Lower lobe of right lung (tissue), 2 donors: ENCODE data around the gene STK33. TPM values are rescaled to one million over a fixed set of nuclear protein-coding genes. Genes with fewer than 3 reads are reported as not detected.

Experiments used
- ATAC-seq, 2 donors: fragments of 200-7000 bp; cut with Tn5 transposase; one replicate each; pipeline ENCODE4 v1.9.1; 2020 to 2022; ENCODE audit warnings: mild to moderate bottlenecking in 2 of 2, moderate library complexity in 2 of 2
- DNase-seq: peaks from one replicate; pipeline ENCODE4 v3.0.0-alpha.2; 2020
- H3K27ac ChIP-seq: fragments of 200-600 bp; one replicate; pipeline ENCODE4 v1.8.0; 2022
- H3K27me3 ChIP-seq: fragments of 200-600 bp; one replicate; pipeline ENCODE4 v1.8.0; 2022; ENCODE audit warnings: low read depth
- H3K36me3 ChIP-seq: fragments of 200-600 bp; one replicate; pipeline ENCODE4 v1.8.0; 2022; ENCODE audit warnings: mild to moderate bottlenecking
- H3K4me1 ChIP-seq: fragments of 200-600 bp; one replicate; pipeline ENCODE4 v1.8.0; 2022
- H3K4me3 ChIP-seq: fragments of 200-600 bp; one replicate; pipeline ENCODE4 v1.8.0; 2022; ENCODE audit warnings: mild to moderate bottlenecking
- H3K9me3 ChIP-seq: fragments of 200-600 bp; one replicate; pipeline ENCODE4 v1.8.0; 2022
- CTCF ChIP-seq: fragments of 200-600 bp; IDR thresholded peaks from one replicate; pipeline ENCODE4 v1.8.0; 2022; ENCODE audit warnings: antibody characterized with exemption, mild to moderate bottlenecking
- intact Hi-C: fragments of 100-400 bp; cut with DNase I; formaldehyde crosslinking; loops from one replicate; pipeline ENCODE4 v1.11.0; 2022
- total RNA-seq: library from RNA; stranded (reverse); fragmentation: NEBNext Ultra II Directional; extraction: Animal tissue kit (Norgen Biotek cat#: 25700); gene quantifications from one replicate; pipeline ENCODE4 v1.2.1, GENCODE V29; 2021
- donor health status: DM: no; HTN: yes; CAD: no; lungs with severe emphysema.

STK33 gene
- total RNA-seq, 1 donor from 2014 or later: 17.3 TPM

GRCh38 chr11:8603696-8604077 is 9.7 kb upstream of the STK33 start:
- TF ChIP-seq CTCF: no peak
- peaks cover 7% of the 10 kb centered on the region for H3K4me1 ChIP-seq
- no peaks in the 10 kb centered on the region for H3K27me3 ChIP-seq
- H3K27ac ChIP-seq: no peak overlapping the region
- DNase-seq (no peak), ATAC-seq (no peak)
- H3K9me3 ChIP-seq: no peaks in the 10 kb centered on the region
- intact Hi-C loops: no loop called here
- no peaks in the 10 kb centered on the region for H3K36me3 ChIP-seq
- H3K4me3 ChIP-seq: no peak overlapping the region

GRCh38 chr11:8601376-8602133 is 7.5 kb upstream of the STK33 start:
- ATAC-seq: no peak
- peaks cover 7% of the 10 kb centered on the region for H3K4me1 ChIP-seq
- no peaks in the 10 kb centered on the region for H3K27me3 ChIP-seq
- no peaks in the 10 kb centered on the region for H3K36me3 ChIP-seq
- intact Hi-C loops: no loop called here
- H3K9me3 ChIP-seq: no peaks in the 10 kb centered on the region
- no peak overlapping the region for H3K27ac ChIP-seq
- no peak for TF ChIP-seq CTCF
- no peak for DNase-seq
- H3K4me3 ChIP-seq: no peak overlapping the region

GRCh38 chr11:8598506-8598905 is 4.5 kb upstream of the STK33 start:
- Histone ChIP-seq H3K27me3 (peaks cover 13% of the 10 kb centered on the region), H3K27ac (no peak overlapping the region), H3K4me1 (peaks cover 9% of the 10 kb centered on the region), H3K36me3 (no peaks in the 10 kb centered on the region), H3K4me3 (no peak overlapping the region), H3K9me3 (no peaks in the 10 kb centered on the region)
- TF ChIP-seq CTCF: no peak
- intact Hi-C loops: no loop called here
- no peak for DNase-seq
- ATAC-seq: no peak

- DNase-seq: no peak
- Histone ChIP-seq H3K27me3 (peaks cover 15% of the 10 kb centered on the region), H3K4me1 (peaks cover 9% of the 10 kb centered on the region), H3K36me3 (no peaks in the 10 kb centered on the region), H3K9me3 (no peaks in the 10 kb centered on the region), H3K4me3 (no peak overlapping the region), H3K27ac (no peak overlapping the region)
- TF ChIP-seq CTCF: no peak
- ATAC-seq: no peak
- intact Hi-C loops: no loop called here
Measured at GRCh38 chr11:8597182-8597581, 3.2 kb upstream of the STK33 start.

- intact Hi-C loops: no loop called here
Measured at GRCh38 chr11:8596504-8597046, 2.5 kb upstream of the STK33 start.

More at GRCh38 chr11:8596504-8597046, 2.5 kb upstream of the STK33 start:
- ATAC-seq (no peak), DNase-seq (no peak)
- no peak for TF ChIP-seq CTCF
- H3K4me1 ChIP-seq: peaks cover 9% of the 10 kb centered on the region
- no peak overlapping the region for H3K4me3 ChIP-seq
- no peaks in the 10 kb centered on the region for H3K36me3 ChIP-seq
- no peak overlapping the region for H3K27ac ChIP-seq
- H3K9me3 ChIP-seq: no peaks in the 10 kb centered on the region
- H3K27me3 ChIP-seq: peaks cover 15% of the 10 kb centered on the region
